Measurements from ENCODE around the gene ADGRG6. TPM values are rescaled to one million over a fixed set of nuclear protein-coding genes. Genes with fewer than 3 reads are reported as not detected.

ADGRG6 gene
- total and polyA plus RNA-seq, 2 of the 8 experiments (the other 6 are each of a cell fraction or from before 2014, with no cell fraction given) = 1.1 to 6.2 TPM

- WGBS, 2 experiments (ENCODE audit: extremely low coverage in 1 of 2, insufficient coverage in 1 of 2, insufficient read length in 1 of 2, insufficient replicate concordance in 2 of 2, low coverage in 1 of 2, low lambda C conversion rate in 2 of 2, missing lambda C conversion rate in 1 of 2) = 88% methylated on average over 2 of the region's 2 CpGs; no CpG with 5 or more reads in 1 of the 2 experiments
- H3K79me1 ChIP-seq (ENCODE audit: low read depth, low read length) = no peaks in the 10 kb centered on the region
- FAIRE-seq (no peak), DNase-seq (ENCODE audit: low read depth in 1 of 2, low spot score in 2 of 2) (no peak)
- H4K8ac ChIP-seq (ENCODE audit: extremely low read depth, insufficient read depth, low read length) = no peak overlapping the region
- no peak overlapping the region for H4K5ac ChIP-seq (ENCODE audit: insufficient read length, low read depth, low read length)
- no peak overlapping the region for H3K4me3 ChIP-seq (ENCODE audit: extremely low read depth in 1 of 4, insufficient read depth in 2 of 4, low read depth in 3 of 4, low read length in 4 of 4)
- H3K36me3 ChIP-seq (ENCODE audit: control insufficient read depth in 2 of 4, insufficient read depth in 4 of 4, low read length in 3 of 4) = no peaks in the 10 kb centered on the region
- H3K4ac ChIP-seq (replicated peaks; ENCODE audit: insufficient read length, low read depth, low read length) = no peak overlapping the region
- no peak overlapping the region for H3K56ac ChIP-seq (replicated peaks; ENCODE audit: insufficient read length, low read depth, low read length)
- no peak overlapping the region for H2BK5ac ChIP-seq (ENCODE audit: low read depth, low read length)
- no peak overlapping the region for H3K4me2 ChIP-seq (ENCODE audit: insufficient read depth in 1 of 2, low read depth in 2 of 2, low read length in 2 of 2)
- no peak overlapping the region for H3K9ac ChIP-seq (replicated peaks in 1 of 4; ENCODE audit: extremely low read depth in 1 of 4, low read depth in 3 of 4, low read length in 3 of 4)
- peaks cover 0 to 7% (median 2%) of the 10 kb centered on the region in 4 experiments; a peak in 3 of 7 replicates for H3K4me1 ChIP-seq (replicated peaks in 1 of 4; ENCODE audit: control insufficient read depth in 3 of 4, insufficient read depth in 4 of 4, low read length in 3 of 4)
- no peaks in the 10 kb centered on the region for H3K79me2 ChIP-seq (ENCODE audit: control insufficient read depth in 1 of 2, insufficient read depth in 2 of 2, low read length in 2 of 2)
- no peak overlapping the region for H3K18ac ChIP-seq (ENCODE audit: extremely low read depth, low read length)
- TF ChIP-seq HDAC6 (IDR thresholded peaks at IDR 0.05; ENCODE audit: low read depth, low read length) = no peak
- TF ChIP-seq TEAD4 (IDR thresholded peaks at IDR 0.05; ENCODE audit: low read depth, low read length) = no peak
- no peak for TF ChIP-seq KDM4A (IDR thresholded peaks at IDR 0.05; ENCODE audit: low read depth, low read length, severe bottlenecking)
- TF ChIP-seq SP4 (IDR thresholded peaks at IDR 0.05; ENCODE audit: low read length) = no peak
- no peak for TF ChIP-seq JUN (IDR thresholded peaks at IDR 0.05; ENCODE audit: low read depth, low read length)
- no peak for TF ChIP-seq TAF7 (optimal IDR thresholded peaks at IDR 0.05; ENCODE audit: borderline replicate concordance, low read depth, low read length)
- no peak for TF ChIP-seq CHD2 (IDR thresholded peaks at IDR 0.05; ENCODE audit: low read length)
- no peak for TF ChIP-seq MAFK (IDR thresholded peaks at IDR 0.05; ENCODE audit: low read depth, low read length)
- TF ChIP-seq RAD21 (IDR thresholded peaks at IDR 0.05 in 1 of 2, conservative IDR thresholded peaks at IDR 0.05 in 1 of 2; ENCODE audit: low read depth in 2 of 2, low read length in 2 of 2) = no peak
- no peak for TF ChIP-seq BRCA1 (IDR thresholded peaks at IDR 0.05; ENCODE audit: low read depth, low read length)
- no peak overlapping the region for H3K14ac ChIP-seq (ENCODE audit: insufficient read length)
- H3K27me3 ChIP-seq (replicated peaks in 1 of 4; ENCODE audit: control insufficient read depth in 3 of 4, extremely low read depth in 1 of 4, insufficient read depth in 3 of 4, low read length in 3 of 4) = peaks cover 3 to 28% (median 23%) of the 10 kb centered on the region in 4 experiments; a peak in 6 of 7 replicates
- no peak overlapping the region for H3K23ac ChIP-seq (ENCODE audit: insufficient read length)
- ChIA-PET CTCF (ENCODE audit: partially characterized antibody) (no interaction called here), POLR2A (ENCODE audit: partially characterized antibody) (no interaction called here)
- no peak overlapping the region for H4K91ac ChIP-seq (replicated peaks; ENCODE audit: insufficient read length, low read length)
- H2AFZ ChIP-seq (ENCODE audit: low read length) = no peak overlapping the region
- no peak overlapping the region for H2AK5ac ChIP-seq (ENCODE audit: low read depth, low read length)
- H2BK20ac ChIP-seq (ENCODE audit: low read length) = no peak overlapping the region
- peaks cover 4% of the 10 kb centered on the region; the same call in 1 of the 2 replicates for H3K23me2 ChIP-seq (ENCODE audit: low read depth, low read length)
- H2BK15ac ChIP-seq (ENCODE audit: low read length) = no peak overlapping the region
- H3K9me3 ChIP-seq (ENCODE audit: insufficient read depth in 2 of 2, low read depth in 1 of 2, low read length in 1 of 2) = no peaks in the 10 kb centered on the region
- H4K20me1 ChIP-seq (replicated peaks in 1 of 2; ENCODE audit: control insufficient read depth in 1 of 2, insufficient read depth in 2 of 2, low read length in 2 of 2) = no peaks in the 10 kb centered on the region
- no peak overlapping the region for H2BK12ac ChIP-seq (ENCODE audit: low read depth, low read length)
- H2BK120ac ChIP-seq (replicated peaks; ENCODE audit: low read depth, low read length) = no peak overlapping the region
- H3K27ac ChIP-seq (ENCODE audit: low read depth, low read length) = no peak overlapping the region
These were observed 2.4 kb downstream of the ADGRG6 start for GRCh38 chr6:142304241-142304640.

Measured in H1 (cell line).